GM19099 (cell line): ENCODE results near the gene TOR1AIP1.

Experiments used
- POLR2A ChIP-seq: IDR thresholded peaks from 3 replicates; pipeline ENCODE4 v1.6.1; 2011; ENCODE audit warnings: low read depth; ENCODE audit not compliant: insufficient read length; ENCODE audit errors: extremely low read depth

Gene TOR1AIP1

GRCh38 chr1:179876300-179876715 lies 5.8 kb upstream of the TOR1AIP1 start:
- TF ChIP-seq POLR2A = no peak

GRCh38 chr1:179877586-179878265 lies 4.4 kb upstream of the TOR1AIP1 start, which contains the start of gene TOR1AIP2:
Gene TOR1AIP2 (minus strand): TSS chr1:179877803. CDS start chr1:179852665, 25,138 bp downstream.
- peak; percentile 97 for TF ChIP-seq POLR2A

- TF ChIP-seq POLR2A = no peak
Observed at GRCh38 chr1:179879797-179880196, 2.3 kb upstream of the TOR1AIP1 start.

GRCh38 chr1:179881642-179882252 lies 338 bp upstream of the TOR1AIP1 start:
- TF ChIP-seq POLR2A = no peak

- TF ChIP-seq POLR2A = peak; percentile 2
Observed at GRCh38 chr1:179883040-179883744, 1.1 kb downstream of the TOR1AIP1 start.

- TF ChIP-seq POLR2A = no peak
Observed at GRCh38 chr1:179883745-179884138, 1.7 kb downstream of the TOR1AIP1 start.

- no peak for TF ChIP-seq POLR2A
Observed at GRCh38 chr1:179888071-179888470, 6.0 kb downstream of the TOR1AIP1 start.

- TF ChIP-seq POLR2A = no peak
Observed at GRCh38 chr1:179889589-179889988, 7.5 kb downstream of the TOR1AIP1 start.

- no peak for TF ChIP-seq POLR2A
Observed at GRCh38 chr1:179910934-179911333, 28.8 kb downstream of the TOR1AIP1 start.

- no peak for TF ChIP-seq POLR2A
Observed at GRCh38 chr1:179911812-179912211, 29.7 kb downstream of the TOR1AIP1 start.

- TF ChIP-seq POLR2A = no peak
Observed at GRCh38 chr1:179917601-179918429, 35.7 kb downstream of the TOR1AIP1 start.

GRCh38 chr1:179921472-179921871 lies 39.4 kb downstream of the TOR1AIP1 start:
- no peak for TF ChIP-seq POLR2A

GRCh38 chr1:179921981-179922872 lies 40.1 kb downstream of the TOR1AIP1 start:
- no peak for TF ChIP-seq POLR2A

- no peak for TF ChIP-seq POLR2A
Observed at GRCh38 chr1:179923029-179923428, 40.9 kb downstream of the TOR1AIP1 start.

- no peak for TF ChIP-seq POLR2A
Observed at GRCh38 chr1:179924268-179924667, 42.2 kb downstream of the TOR1AIP1 start.

GRCh38 chr1:179925302-179925701 lies 43.2 kb downstream of the TOR1AIP1 start:
- TF ChIP-seq POLR2A = no peak
